Natural killer cell (primary cell): ENCODE measurements around the gene DOK6. TPM values are rescaled to one million over a fixed set of nuclear protein-coding genes. Genes with fewer than 3 reads are reported as not detected.

Experiments used
- ATAC-seq, 3 donors: fragments of 150-1000 bp in 2 of 3; fragments of 200-7000 bp in 1 of 3; cut with Tn5 transposase; 1 replicate in 1 of 3; 2 replicates in 2 of 3; pipeline ENCODE4 v1.10.0; 2021; ENCODE audit warnings: mild to moderate bottlenecking in 2 of 3, moderate library complexity in 2 of 3
- DNase-seq, 2 donors: peaks; one replicate each; pipeline versions ENCODE4 v3.0.0 to v3.0.0-alpha.2; 2013 to 2021; ENCODE audit warnings: mixed read lengths in 1 of 2
- H3K27ac ChIP-seq: one replicate; pipeline ENCODE4 v1.5.1; 2013; ENCODE audit warnings: mild to moderate bottlenecking, low read length
- H3K27me3 ChIP-seq: one replicate; pipeline ENCODE4 v1.6.1; 2013; ENCODE audit warnings: low read length; ENCODE audit not compliant: control insufficient read depth, insufficient read depth
- H3K36me3 ChIP-seq: one replicate; pipeline ENCODE4 v1.6.1; 2013; ENCODE audit warnings: low read length; ENCODE audit not compliant: control insufficient read depth, insufficient read depth
- H3K4me1 ChIP-seq: one replicate; pipeline ENCODE4 v1.6.1; 2013; ENCODE audit warnings: low read length; ENCODE audit not compliant: control insufficient read depth, insufficient read depth
- H3K4me3 ChIP-seq: one replicate; pipeline ENCODE4 v1.5.1; 2013; ENCODE audit warnings: low read length
- H3K9me3 ChIP-seq: one replicate; pipeline ENCODE4 v1.6.1; 2013; ENCODE audit warnings: low read length; ENCODE audit not compliant: control insufficient read depth, insufficient read depth
- H3K27ac Mint-ChIP-seq, 2 donors: one replicate each; pipeline ENCODE4 v1.8.0; 2022; ENCODE audit warnings: mild to moderate bottlenecking in 2 of 2, mixed read lengths in 2 of 2, moderate library complexity in 1 of 2
- H3K27me3 Mint-ChIP-seq, 2 donors: one replicate each; pipeline ENCODE4 v1.8.0; 2022; ENCODE audit warnings: low read depth in 2 of 2, mixed read lengths in 2 of 2
- H3K36me3 Mint-ChIP-seq: one replicate; pipeline ENCODE4 v1.8.0; 2022; ENCODE audit warnings: mixed read lengths
- H3K4me1 Mint-ChIP-seq, 2 donors: one replicate each; pipeline ENCODE4 v1.8.0; 2022; ENCODE audit warnings: mixed read lengths in 2 of 2
- H3K4me3 Mint-ChIP-seq: one replicate; pipeline ENCODE4 v1.8.0; 2022; ENCODE audit warnings: mild to moderate bottlenecking, moderate library complexity, mixed read lengths
- H3K9me3 Mint-ChIP-seq, 2 donors: one replicate each; pipeline ENCODE4 v1.8.0; 2022; ENCODE audit warnings: mixed read lengths in 2 of 2
- CTCF ChIP-seq: fragments of 200-600 bp; IDR thresholded peaks from one replicate; pipeline ENCODE4 v1.8.0; 2022; ENCODE audit warnings: antibody characterized with exemption
- WGBS: methylation state at CpG from one replicate; pipeline ENCODE4 v1.1.7; 2013; ENCODE audit warnings: missing lambda C conversion rate; ENCODE audit not compliant: insufficient coverage; 5-methylcytosine and 5-hydroxymethylcytosine counted together
- intact Hi-C: fragments of 100-400 bp; cut with micrococcal nuclease; formaldehyde crosslinking; loops from one replicate; pipeline ENCODE4 v1.14.2; 2022
- total RNA-seq, 4 donors: library from RNA; stranded (reverse); fragments of 120-200 nt in 1 of 4; gene quantifications; one replicate each; pipeline versions ENCODE4 v1.2.3 to v1.2.4, GENCODE V29; 2013 to 2022

The DOK6 gene
- total RNA-seq, 3 donors from 2014 or later (not counting 1 experiment from before 2014, with no cell fraction given) = 0.02 TPM; not detected in 2

- intact Hi-C loops = no loop called here
- H3K9me3 ChIP-seq = no peaks in the 10 kb centered on the region
- Mint-ChIP-seq H3K9me3 (peaks cover 0 to 2% of the 10 kb centered on the region in 2 donors), H3K27me3 (peaks cover 10 to 41% of the 10 kb centered on the region in 2 donors), H3K4me3 (no peak overlapping the region), H3K36me3 (peaks cover 8% of the 10 kb centered on the region), H3K4me1 (peaks cover 9 to 11% of the 10 kb centered on the region in 2 donors), H3K27ac (no peak overlapping the region)
- WGBS = 66% methylated on average over 2 of the region's 2 CpGs
- H3K27me3 ChIP-seq = no peaks in the 10 kb centered on the region
- TF ChIP-seq CTCF = no peak
- ATAC-seq (no peak), DNase-seq (no peak)
- H3K4me3 ChIP-seq = no peak overlapping the region
- H3K4me1 ChIP-seq = no peaks in the 10 kb centered on the region
- no peak overlapping the region for H3K27ac ChIP-seq
- H3K36me3 ChIP-seq = no peaks in the 10 kb centered on the region
These were observed 157.4 kb downstream of the DOK6 start for GRCh38 chr18:69558052-69558451.

- H3K27ac ChIP-seq = no peak overlapping the region
- TF ChIP-seq CTCF = no peak
- Mint-ChIP-seq H3K4me3 (no peak overlapping the region), H3K4me1 (peaks cover 9 to 11% of the 10 kb centered on the region in 2 donors), H3K36me3 (peaks cover 8% of the 10 kb centered on the region), H3K27me3 (peaks cover 10 to 26% of the 10 kb centered on the region in 2 donors), H3K9me3 (peaks cover 0 to 2% of the 10 kb centered on the region in 2 donors), H3K27ac (peak overlapping the region in 1 of 2 donors; percentile 18)
- H3K36me3 ChIP-seq = no peaks in the 10 kb centered on the region
- intact Hi-C loops = no loop called here
- H3K27me3 ChIP-seq = no peaks in the 10 kb centered on the region
- DNase-seq (no peak), ATAC-seq (peak; percentile 53 to 87 (median 57))
- no peaks in the 10 kb centered on the region for H3K9me3 ChIP-seq
- H3K4me3 ChIP-seq = no peak overlapping the region
- no peaks in the 10 kb centered on the region for H3K4me1 ChIP-seq
These were observed 158.9 kb downstream of the DOK6 start for GRCh38 chr18:69559604-69560003.

- WGBS = 88% methylated on average over 1 of the region's 2 CpGs
- intact Hi-C loops = no loop called here
- peaks cover 3 to 5% of the 10 kb centered on the region in 2 donors for H3K4me1 Mint-ChIP-seq
- Histone ChIP-seq H3K4me3 (no peak overlapping the region), H3K9me3 (peaks cover 9% of the 10 kb centered on the region), H3K27me3 (no peaks in the 10 kb centered on the region), H3K27ac (no peak overlapping the region), H3K36me3 (no peaks in the 10 kb centered on the region), H3K4me1 (no peaks in the 10 kb centered on the region)
- no peak overlapping the region for H3K4me3 Mint-ChIP-seq
- no peak for TF ChIP-seq CTCF
- H3K27ac Mint-ChIP-seq = no peak overlapping the region
- no peak for DNase-seq
- peaks cover 0 to 3% of the 10 kb centered on the region in 2 donors for H3K9me3 Mint-ChIP-seq
- ATAC-seq = no peak
- no peaks in the 10 kb centered on the region for H3K36me3 Mint-ChIP-seq
- peaks cover 2 to 4% of the 10 kb centered on the region in 2 donors for H3K27me3 Mint-ChIP-seq
These were observed 163.9 kb downstream of the DOK6 start for GRCh38 chr18:69564602-69565001.

- Mint-ChIP-seq H3K4me3 (no peak overlapping the region), H3K36me3 (no peaks in the 10 kb centered on the region), H3K27ac (no peak overlapping the region), H3K27me3 (peaks cover 9 to 28% of the 10 kb centered on the region in 2 donors), H3K9me3 (peaks cover 0 to 3% of the 10 kb centered on the region in 2 donors), H3K4me1 (no peaks in the 10 kb centered on the region)
- WGBS = 85% methylated on average over 10 of the region's 10 CpGs
- DNase-seq (peak in 1 of 2 donors; percentile 2), ATAC-seq (no peak)
- no peaks in the 10 kb centered on the region for H3K27me3 ChIP-seq
- H3K9me3 ChIP-seq = peaks cover 9% of the 10 kb centered on the region
- no peak overlapping the region for H3K4me3 ChIP-seq
- intact Hi-C loops = no loop called here
- no peaks in the 10 kb centered on the region for H3K4me1 ChIP-seq
- TF ChIP-seq CTCF = no peak
- no peaks in the 10 kb centered on the region for H3K36me3 ChIP-seq
- H3K27ac ChIP-seq = no peak overlapping the region
These were observed 167.3 kb downstream of the DOK6 start for GRCh38 chr18:69567813-69568488.
